GM04504 (cell line): ENCODE measurements around the gene ACTL6A.
"Not testable (repeated sequence)": the region's sequence is repeated elsewhere in the genome, so short reads cannot be mapped to it uniquely, and the experiment has no call there.

ENCODE experiments used
- DNase-seq: peaks from one replicate; pipeline ENCODE4 v3.0.0-alpha.2; 2012; ENCODE audit warnings: low read depth

Gene ACTL6A

GRCh38 chr3:179562591-179563270, at the start of gene ACTL6A:
Gene ACTL6A (plus strand): TSS chr3:179562926. CDS start chr3:179563093, 167 bp downstream.
- DNase-seq, result peak; percentile 99

- no peak for DNase-seq
Measured at GRCh38 chr3:179513862-179514261, 48.9 kb upstream of the ACTL6A start.

- not testable (repeated sequence) for DNase-seq
Measured at GRCh38 chr3:179516461-179517251, 46.1 kb upstream of the ACTL6A start.

GRCh38 chr3:179526482-179526881, 36.2 kb upstream of the ACTL6A start:
- no peak for DNase-seq

- DNase-seq, result peak; percentile 9
Measured at GRCh38 chr3:179526989-179527391, 35.7 kb upstream of the ACTL6A start.

- DNase-seq, result no peak
Measured at GRCh38 chr3:179528772-179529171, 34.0 kb upstream of the ACTL6A start.

- DNase-seq, result no peak
Measured at GRCh38 chr3:179531576-179531975, 31.1 kb upstream of the ACTL6A start.

GRCh38 chr3:179533274-179533673, 29.5 kb upstream of the ACTL6A start:
- no peak for DNase-seq

- DNase-seq, result no peak
Measured at GRCh38 chr3:179536256-179536655, 26.5 kb upstream of the ACTL6A start.

GRCh38 chr3:179541094-179541493, 21.6 kb upstream of the ACTL6A start:
- no peak for DNase-seq

GRCh38 chr3:179541596-179541995, 21.1 kb upstream of the ACTL6A start:
- no peak for DNase-seq

GRCh38 chr3:179542375-179542774, 20.4 kb upstream of the ACTL6A start:
- DNase-seq, result no peak

- DNase-seq, result peak; percentile 73
Measured at GRCh38 chr3:179544981-179545645, 17.6 kb upstream of the ACTL6A start.

- no peak for DNase-seq
Measured at GRCh38 chr3:179546814-179547241, 15.9 kb upstream of the ACTL6A start.

- DNase-seq, result no peak
Measured at GRCh38 chr3:179551349-179552105, 11.2 kb upstream of the ACTL6A start.

- peak; percentile 42 for DNase-seq
Measured at GRCh38 chr3:179558742-179559364, 3.9 kb upstream of the ACTL6A start.

GRCh38 chr3:179560791-179561190, 1.9 kb upstream of the ACTL6A start:
- DNase-seq, result no peak

- DNase-seq, result peak; percentile 42
Measured at GRCh38 chr3:179563271-179563783, 601 bp downstream of the ACTL6A start.

- no peak for DNase-seq
Measured at GRCh38 chr3:179565496-179565895, 2.8 kb downstream of the ACTL6A start.

- DNase-seq, result no peak
Measured at GRCh38 chr3:179580992-179581391, 18.3 kb downstream of the ACTL6A start.

- no peak for DNase-seq
Measured at GRCh38 chr3:179589143-179589542, 26.4 kb downstream of the ACTL6A start.
